Spleen (tissue), 7 donors: ENCODE data around the gene MED29.

ENCODE experiments used
- POLR2A ChIP-seq, 3 donors: fragments of 450-650 bp; IDR thresholded peaks; one replicate each; pipeline ENCODE4 v1.5.1; 2017; ENCODE audit warnings: antibody characterized with exemption in 3 of 3, mild to moderate bottlenecking in 1 of 3
- TF ChIP-seq, protein P1 (sequence below), 11 experiments: fragments of 200-600 bp in 7 of 11; fragments of 450-650 bp in 4 of 11; sonication (generic) in 4 of 11; IDR thresholded peaks in 8 of 11; conservative IDR thresholded peaks in 3 of 11; 1 replicate in 7 of 11; 2 replicates in 4 of 11; pipeline versions ENCODE4 v1.4.0 to v1.8.0; 2016 to 2021; ENCODE audit warnings: antibody characterized with exemption in 11 of 11, inconsistent platforms in 4 of 11, mild to moderate bottlenecking in 1 of 11
- donor health status: DM: no; HTN: no; CAD: no; lungs with moderate emphysema.
- donor health status: DM: no; HTN: no; CAD: no.
- donor health status: DM: no; HTN: no; CAD: no.

- TF ChIP-seq, protein P1, sequence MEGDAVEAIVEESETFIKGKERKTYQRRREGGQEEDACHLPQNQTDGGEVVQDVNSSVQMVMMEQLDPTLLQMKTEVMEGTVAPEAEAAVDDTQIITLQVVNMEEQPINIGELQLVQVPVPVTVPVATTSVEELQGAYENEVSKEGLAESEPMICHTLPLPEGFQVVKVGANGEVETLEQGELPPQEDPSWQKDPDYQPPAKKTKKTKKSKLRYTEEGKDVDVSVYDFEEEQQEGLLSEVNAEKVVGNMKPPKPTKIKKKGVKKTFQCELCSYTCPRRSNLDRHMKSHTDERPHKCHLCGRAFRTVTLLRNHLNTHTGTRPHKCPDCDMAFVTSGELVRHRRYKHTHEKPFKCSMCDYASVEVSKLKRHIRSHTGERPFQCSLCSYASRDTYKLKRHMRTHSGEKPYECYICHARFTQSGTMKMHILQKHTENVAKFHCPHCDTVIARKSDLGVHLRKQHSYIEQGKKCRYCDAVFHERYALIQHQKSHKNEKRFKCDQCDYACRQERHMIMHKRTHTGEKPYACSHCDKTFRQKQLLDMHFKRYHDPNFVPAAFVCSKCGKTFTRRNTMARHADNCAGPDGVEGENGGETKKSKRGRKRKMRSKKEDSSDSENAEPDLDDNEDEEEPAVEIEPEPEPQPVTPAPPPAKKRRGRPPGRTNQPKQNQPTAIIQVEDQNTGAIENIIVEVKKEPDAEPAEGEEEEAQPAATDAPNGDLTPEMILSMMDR (IDR thresholded peaks at IDR 0.05 in 8 of 11, conservative IDR thresholded peaks at IDR 0.05 in 3 of 11) = no peak
- TF ChIP-seq POLR2A (IDR thresholded peaks at IDR 0.05) = no peak
These were observed 14.2 kb downstream of the MED29 start for GRCh38 chr19:39405261-39405957.
